Fibroblast of peridontal ligament (primary cell): Measurements from ENCODE around the gene DUS1L.

Source experiments
- DNase-seq: peaks from one replicate; pipeline ENCODE4 v3.0.0-alpha.2; 2010; ENCODE audit errors: extremely low read depth

DUS1L gene

GRCh38 chr17:82012640-82013295 is 52.8 kb downstream of the DUS1L start:
- DNase-seq, result no peak

DNA sequence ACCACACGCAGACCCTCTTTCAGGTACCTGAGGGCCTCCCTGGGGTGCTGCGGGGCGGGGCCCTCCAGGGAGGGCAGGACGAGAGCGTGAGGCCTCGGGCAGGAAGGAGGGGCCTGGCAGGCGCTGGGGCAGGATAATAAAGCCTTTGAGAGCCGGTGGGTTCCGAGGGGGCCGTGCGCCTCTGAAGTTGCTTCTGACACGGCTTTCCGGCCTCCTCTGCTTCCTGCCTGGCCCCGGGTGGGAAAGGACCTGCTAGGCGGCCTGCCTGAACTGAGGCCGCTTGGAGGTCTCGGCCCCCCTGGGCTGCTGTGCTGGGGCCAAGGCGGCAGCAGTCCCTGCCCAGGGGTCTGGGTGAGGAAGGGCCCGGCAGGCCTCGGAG is 53.4 kb downstream of the DUS1L start:
- no peak for DNase-seq

DNA sequence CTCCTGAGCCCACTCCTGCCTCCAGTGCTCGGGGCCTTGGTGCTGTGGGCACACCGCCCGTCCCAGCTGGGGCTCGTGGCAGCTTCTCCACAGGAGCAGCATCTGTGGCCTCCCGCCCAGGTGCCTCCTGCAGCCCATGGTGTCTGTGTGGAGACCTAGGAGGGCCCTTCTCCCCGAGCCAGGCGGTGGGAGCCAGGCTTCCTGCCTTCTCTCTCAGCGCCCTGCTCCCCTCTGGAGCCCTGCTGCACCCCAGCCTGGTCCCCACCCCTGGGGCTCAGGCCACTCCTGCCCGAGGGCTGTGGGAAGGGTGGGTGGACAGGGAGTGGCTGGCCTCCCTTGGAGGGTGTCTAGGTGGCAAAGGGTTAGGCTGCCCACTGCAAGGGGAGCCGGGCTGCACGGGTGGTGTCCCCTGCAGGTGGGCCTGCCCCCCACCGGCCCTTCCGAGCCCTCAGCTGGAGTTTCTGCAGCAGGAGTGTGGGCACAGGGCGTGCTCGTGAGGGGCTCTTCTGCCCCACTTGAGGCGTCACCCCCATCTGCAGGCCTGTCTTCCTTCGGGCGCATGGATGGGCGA is 53.9 kb downstream of the DUS1L start:
- DNase-seq, result no peak

GRCh38 chr17:82010575-82011525 is 54.8 kb downstream of the DUS1L start:
- no peak for DNase-seq

- DNase-seq, result no peak
Observed at GRCh38 chr17:82009413-82009812, 56.2 kb downstream of the DUS1L start.

- DNase-seq, result no peak
Observed at GRCh38 chr17:82008941-82009405, 56.6 kb downstream of the DUS1L start.

DNA sequence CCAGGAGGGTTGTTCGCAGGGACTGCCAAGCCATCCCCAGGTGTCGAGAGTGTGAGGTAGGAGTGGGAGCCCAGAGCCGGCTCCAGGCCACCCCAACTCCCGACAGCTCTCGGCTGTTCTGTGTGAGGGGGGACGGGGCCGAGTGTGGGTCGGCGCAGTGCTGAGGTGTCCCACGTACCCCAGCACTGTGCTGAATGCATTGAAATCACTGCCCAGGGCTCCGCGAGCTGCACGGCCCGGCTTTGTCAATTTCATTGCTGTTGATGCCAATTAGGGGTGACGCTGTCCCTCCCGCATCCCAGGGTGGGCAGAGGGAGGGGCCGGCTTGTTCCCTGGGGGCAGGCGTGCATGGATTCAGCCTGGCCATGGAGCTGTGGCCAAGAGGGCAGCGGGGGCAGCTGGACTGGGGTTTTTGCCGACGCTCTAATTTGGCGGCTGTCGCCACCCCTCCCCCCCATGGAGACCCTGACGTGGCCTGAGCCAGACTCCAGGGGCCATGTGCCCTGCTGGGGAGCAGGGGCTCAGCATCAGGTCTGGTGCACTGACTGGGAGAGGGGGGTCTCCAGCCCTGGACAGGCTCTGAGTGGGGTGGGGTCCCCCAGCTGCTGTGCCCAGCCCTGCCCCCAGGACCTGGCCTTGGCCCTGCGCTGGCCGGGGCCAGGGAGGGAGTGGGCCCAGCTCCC is 57.2 kb downstream of the DUS1L start:
- no peak for DNase-seq
